Muscle of arm (tissue), 12 donors: Measurements from ENCODE around the gene BIN2. TPM values are rescaled to one million over a fixed set of nuclear protein-coding genes. Genes with fewer than 3 reads are reported as not detected.
"Not testable (repeated sequence)": the region's sequence is repeated elsewhere in the genome, so short reads cannot be mapped to it uniquely, and the experiment has no call there.

Experiments used
- DNase-seq: peaks from one replicate; pipeline ENCODE4 v3.0.0-alpha.2; 2013
- polyA plus RNA-seq, 12 donors: library from polyadenylated mRNA; unstranded; fragments of 120-200 nt; gene quantifications; one replicate each; pipeline ENCODE4 v1.2.1, GENCODE V29; 2013; ENCODE audit not compliant: insufficient read length in 12 of 12

The BIN2 gene
- polyA plus RNA-seq, 12 donors = 1.7 to 11.7 (median 2.3) TPM; not detected in 2

DNA sequence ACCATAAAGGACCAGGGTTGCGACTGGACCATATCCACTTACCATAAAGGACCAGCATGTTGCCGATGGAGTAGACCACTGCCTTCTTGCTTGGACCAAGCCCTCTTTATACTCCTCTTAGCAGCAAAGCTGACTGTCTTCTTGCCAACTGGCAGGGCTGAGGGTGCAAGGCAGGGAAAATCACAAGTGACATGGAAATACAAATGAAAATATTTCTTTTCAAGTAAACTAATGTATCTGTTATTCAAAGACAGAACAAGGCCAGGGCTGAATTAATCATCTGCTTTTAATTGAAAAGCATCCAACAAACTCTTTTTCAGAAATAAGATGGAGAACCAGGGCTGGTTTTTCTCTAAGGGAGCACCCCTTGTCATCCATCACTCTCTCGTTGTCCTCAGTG lies 22.6 kb upstream of the BIN2 start, which contains the start of gene CELA1:
TSS of gene CELA1 (minus strand) at position 99 of the 400 bp plus-strand sequence. CDS start at position 58, 41 bp downstream.
- DNase-seq = no peak

- DNase-seq = no peak
Measured at GRCh38 chr12:51345681-51346080, 21.7 kb upstream of the BIN2 start.

GRCh38 chr12:51343201-51343600 lies 19.2 kb upstream of the BIN2 start:
- DNase-seq = no peak

DNA sequence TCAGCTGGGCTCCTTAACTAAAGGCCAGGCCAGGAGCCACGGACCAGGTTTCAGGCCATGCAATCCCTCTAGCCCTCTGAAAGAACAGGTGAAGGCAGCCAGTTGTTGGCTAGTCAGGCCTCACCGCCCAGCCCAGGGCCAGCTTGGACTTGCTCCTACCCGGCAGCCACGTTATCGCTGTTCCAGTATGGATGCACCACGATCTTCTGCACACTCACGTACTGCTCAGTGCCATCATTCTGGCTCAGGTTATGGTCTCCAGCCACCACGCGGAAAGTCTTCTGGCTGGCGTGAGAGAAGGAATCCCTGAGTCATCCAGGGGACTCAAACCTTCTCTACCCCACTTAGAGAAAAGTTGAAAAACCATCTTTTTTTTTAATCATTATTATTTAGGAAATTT lies 18.4 kb upstream of the BIN2 start:
- no peak for DNase-seq

- DNase-seq = peak; percentile 74
Measured at GRCh38 chr12:51341251-51342007, 17.5 kb upstream of the BIN2 start.

DNA sequence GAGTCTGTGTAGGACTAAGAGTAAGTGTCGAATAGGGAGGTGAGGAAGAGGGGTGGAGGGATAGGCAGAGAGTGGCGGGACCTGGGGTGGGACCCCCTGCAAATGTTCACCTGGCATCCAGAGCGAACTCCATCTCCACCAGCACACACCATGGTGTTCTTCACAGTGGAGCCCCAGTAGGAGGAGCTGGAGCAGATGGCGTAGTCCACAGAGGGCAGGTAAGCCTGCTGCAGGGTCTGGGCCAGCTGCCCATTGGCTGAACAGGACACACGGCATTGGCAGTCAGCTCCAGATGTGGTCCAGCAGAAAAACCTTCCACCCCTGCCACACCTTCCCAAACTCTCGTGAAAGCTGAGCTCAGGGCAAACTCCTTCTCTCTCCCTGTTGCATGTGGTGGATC lies 15.8 kb upstream of the BIN2 start:
- no peak for DNase-seq

GRCh38 chr12:51337336-51337735 lies 13.4 kb upstream of the BIN2 start:
- DNase-seq = not testable (repeated sequence)

DNA sequence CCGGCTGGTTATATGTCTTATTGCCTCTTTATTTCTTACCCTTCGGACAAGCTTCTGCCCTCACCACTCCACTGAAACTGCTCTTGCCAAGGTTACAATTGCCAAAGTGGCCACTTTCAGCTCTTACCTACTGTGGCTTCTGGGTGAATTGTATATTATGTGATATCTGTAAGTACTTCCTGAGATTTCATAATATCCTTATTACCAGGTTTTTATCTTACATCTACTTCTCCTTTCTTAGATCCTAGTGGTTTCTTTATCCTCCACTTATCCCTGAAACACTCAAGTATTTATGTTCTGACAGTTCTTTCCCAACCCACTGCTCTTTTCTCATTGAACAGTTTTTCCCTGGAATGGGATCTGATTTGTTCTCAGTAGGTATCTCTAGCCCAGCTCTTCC lies 12.0 kb upstream of the BIN2 start:
- no peak for DNase-seq

DNA sequence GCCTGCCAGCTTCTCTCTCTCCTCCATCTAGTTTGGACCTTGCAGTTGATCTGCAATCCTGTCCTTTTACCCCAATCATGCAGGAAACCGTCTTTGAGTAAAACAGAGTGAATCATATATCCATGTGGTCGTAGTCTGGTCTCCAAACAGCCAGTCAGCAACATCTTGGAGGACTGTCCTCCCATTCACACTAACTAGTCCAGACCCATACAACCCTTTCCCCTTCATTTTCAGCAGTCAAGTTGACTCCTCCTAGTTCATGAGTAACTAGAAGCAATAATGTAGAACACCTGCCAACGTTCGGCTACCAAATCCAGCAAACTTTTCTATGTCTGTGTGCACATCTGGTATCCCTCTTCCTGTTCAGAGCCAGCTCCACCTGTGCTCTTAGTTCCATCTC lies 10.8 kb upstream of the BIN2 start:
- DNase-seq = no peak

GRCh38 chr12:51333536-51333935 lies 9.6 kb upstream of the BIN2 start:
- no peak for DNase-seq

- no peak for DNase-seq
Measured at GRCh38 chr12:51330186-51330585, 6.2 kb upstream of the BIN2 start.

DNA sequence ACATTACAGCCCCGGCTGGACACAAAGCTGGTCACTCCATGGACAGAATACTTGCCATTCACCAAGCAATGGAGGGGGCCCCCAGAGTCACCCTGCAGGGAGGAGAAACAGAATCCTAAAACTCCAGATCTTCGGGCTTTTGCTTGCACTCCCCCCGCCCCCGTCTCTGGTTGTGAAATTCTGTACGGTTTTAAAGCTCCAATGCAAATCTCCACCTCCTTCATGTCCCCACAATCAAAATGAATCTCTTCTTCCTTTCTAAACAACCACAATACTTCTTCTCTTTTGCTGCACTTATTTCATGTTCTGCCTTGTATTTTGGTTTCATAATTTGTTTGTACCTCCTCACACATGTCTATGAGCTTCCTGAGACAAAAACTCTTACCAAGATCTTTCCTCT lies 5.8 kb upstream of the BIN2 start:
- no peak for DNase-seq

DNA sequence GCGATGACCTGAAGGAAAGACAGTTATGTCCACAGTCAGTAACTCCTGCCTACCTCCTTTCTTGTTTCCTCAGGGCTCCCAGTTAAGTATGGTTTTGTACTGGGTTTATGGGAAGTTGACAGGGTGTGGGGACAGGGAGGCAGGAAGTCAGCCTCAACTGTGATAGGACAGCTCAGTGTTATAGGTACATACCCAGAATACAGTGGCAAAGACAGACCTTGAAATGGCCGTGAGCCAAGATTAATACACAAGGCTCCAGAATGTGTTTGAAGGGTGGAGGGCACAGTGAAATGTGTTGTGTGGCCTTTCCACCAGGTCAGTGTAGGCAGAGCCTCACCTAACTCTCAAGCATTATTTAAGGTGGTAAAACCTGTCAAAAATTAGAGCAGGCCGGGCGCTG lies 4.6 kb upstream of the BIN2 start:
- no peak for DNase-seq

DNA sequence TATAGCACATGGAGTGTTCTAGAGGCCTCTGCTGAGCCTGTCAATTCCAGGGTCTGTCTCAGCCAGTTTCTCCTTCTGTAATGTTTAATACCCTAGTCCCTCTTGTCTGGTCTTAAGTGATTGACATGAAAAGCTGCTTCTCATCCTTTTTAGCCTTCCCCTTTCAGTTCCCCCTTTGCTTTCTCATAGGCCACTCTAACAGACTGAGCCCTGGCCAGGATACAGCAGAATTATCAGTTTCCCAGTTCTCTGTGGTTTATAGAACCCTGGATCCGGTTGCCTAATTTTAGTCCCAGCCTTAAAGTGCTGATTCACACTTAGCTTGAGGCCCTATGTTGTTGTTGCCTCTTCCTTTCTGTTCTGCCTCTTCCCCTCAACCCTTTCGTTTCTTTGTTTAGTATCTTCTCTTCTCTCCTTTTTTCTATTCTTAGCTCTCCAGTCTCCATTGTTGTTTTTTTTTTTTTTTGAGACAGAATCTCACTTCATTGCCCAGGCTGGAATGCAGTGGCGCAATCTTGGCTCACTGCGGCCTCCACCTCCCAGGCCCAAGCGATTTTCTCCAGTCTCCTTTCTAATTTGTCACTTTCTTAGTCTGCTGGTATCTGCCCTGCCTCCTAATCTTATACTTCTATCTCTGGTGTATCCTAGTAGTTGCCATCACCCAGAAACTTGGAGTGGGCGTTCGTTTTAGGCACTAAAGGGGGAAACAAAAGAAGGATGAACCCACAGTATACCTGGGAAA lies 2.9 kb upstream of the BIN2 start:
- no peak for DNase-seq

DNA sequence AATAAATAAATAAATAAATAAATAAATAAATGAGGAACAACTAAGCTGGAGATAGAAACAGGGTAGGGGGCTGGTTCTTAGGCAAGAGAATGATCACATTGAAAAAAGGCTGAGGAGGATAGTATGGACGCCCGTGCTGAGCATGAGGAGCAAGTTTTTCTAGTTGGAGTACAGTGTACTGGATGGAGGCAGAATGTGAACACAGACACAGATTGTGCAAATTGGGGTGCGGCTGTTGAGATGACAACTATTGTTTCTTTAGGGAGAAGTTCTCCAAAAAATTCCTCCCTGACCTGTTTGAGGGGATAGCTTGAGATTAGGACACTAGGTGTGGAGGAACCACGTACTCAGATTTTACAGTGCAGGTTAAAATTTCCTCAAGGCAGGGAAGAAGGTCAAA lies 979 bp upstream of the BIN2 start:
- DNase-seq = no peak

GRCh38 chr12:51323317-51323960 lies 535 bp downstream of the BIN2 start:
- DNase-seq = no peak

- DNase-seq = no peak
Measured at GRCh38 chr12:51322452-51322851, 1.5 kb downstream of the BIN2 start.

- no peak for DNase-seq
Measured at GRCh38 chr12:51321882-51322281, 2.1 kb downstream of the BIN2 start.

DNA sequence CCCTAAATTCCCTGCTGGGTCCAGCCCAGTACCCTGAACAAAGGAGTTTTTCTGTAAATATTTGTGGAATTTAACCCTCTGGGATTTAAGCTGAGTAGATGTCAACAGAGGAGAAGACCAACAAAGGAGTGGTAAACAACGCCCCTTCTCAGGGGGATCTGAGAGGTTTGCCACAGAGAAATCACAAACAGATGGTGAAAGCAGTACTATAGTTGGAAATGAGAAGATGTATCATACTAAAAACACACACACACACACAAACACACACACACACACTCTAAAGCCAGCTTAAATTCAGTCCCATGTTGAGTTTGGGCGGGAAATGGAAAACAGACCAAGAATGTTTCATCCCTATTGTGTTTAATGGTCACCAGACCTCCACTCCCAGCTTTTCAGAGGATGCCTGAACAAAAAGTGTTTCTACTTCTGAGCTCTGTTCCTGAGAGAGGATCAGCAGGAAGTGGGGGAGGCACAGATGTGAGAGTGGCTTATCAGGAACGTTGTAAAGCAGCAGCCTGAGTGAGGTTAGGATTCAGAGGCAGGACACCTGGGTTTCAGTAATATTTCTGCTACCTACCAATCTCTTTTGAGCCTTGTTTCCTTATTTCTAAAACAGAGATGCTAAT lies 3.2 kb downstream of the BIN2 start:
- peak; percentile 35 for DNase-seq

- DNase-seq = no peak
Measured at GRCh38 chr12:51320311-51320694, 3.7 kb downstream of the BIN2 start.

DNA sequence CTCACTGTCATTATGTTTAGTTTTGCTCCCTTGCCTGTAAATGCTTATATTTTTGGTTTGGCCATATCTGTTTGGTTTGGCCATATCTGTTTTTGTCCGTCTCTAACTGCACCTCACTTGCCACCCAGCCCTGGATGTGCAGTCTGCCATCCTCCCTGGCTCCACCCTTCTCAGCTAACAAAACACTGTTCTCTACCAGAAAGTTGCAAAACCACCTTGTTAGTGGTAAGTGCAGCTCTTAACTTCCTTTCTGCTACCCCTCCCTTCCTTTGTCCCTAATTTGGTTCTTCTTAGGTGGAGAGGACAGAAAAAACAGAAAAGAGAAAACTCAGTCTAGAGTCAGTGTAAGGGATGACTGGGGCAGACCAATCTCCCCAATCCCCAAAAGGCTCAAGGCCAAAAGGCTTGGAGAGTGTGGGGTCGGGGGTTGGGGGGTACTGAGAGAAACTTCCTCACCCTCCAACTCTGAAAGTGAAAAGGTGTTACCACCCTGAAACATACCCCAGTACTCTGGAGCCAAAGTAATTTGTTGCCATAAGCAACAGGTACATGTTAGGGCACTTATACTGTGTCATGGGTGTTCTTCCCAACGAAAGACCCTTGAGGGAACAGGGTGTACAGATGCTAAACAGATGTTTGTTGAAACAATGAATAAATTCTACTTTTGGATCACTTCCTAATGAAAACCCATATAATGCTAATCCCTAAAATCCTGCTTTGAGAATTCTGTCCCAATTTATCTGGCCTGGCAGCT lies 5.0 kb downstream of the BIN2 start:
- no peak for DNase-seq
